Measurements from ENCODE around the gene MAML3.

The MAML3 gene

GRCh38 chr4:139769364-139769763 lies 384.6 kb downstream of the MAML3 start:
- TF ChIP-seq CTCF (IDR thresholded peaks at IDR 0.05; ENCODE audit: low read depth, low read length) (no peak), EZH2phosphoT487 (IDR thresholded peaks at IDR 0.05; ENCODE audit: low read depth) (no peak)
- Histone ChIP-seq H3K4me3 (ENCODE audit: low read length) (no peak overlapping the region), H3K4me1 (ENCODE audit: low read length) (peaks cover 26% of the 10 kb centered on the region)

GRCh38 chr4:139768896-139769295 lies 385.1 kb downstream of the MAML3 start:
- TF ChIP-seq EZH2phosphoT487 (IDR thresholded peaks at IDR 0.05; ENCODE audit: low read depth): no peak
- peak; percentile 31 for TF ChIP-seq CTCF (IDR thresholded peaks at IDR 0.05; ENCODE audit: low read depth, low read length)
- Histone ChIP-seq H4K20me1 (ENCODE audit: insufficient read depth, low read length) (no peaks in the 10 kb centered on the region), H3K4me1 (ENCODE audit: low read length) (peaks cover 31% of the 10 kb centered on the region), H3K9me3 (ENCODE audit: insufficient read depth, low read length) (no peaks in the 10 kb centered on the region), H3K27ac (ENCODE audit: low read length) (no peak overlapping the region), H3K27me3 (ENCODE audit: low read depth, low read length) (peaks cover 45% of the 10 kb centered on the region), H3K79me2 (ENCODE audit: low read length) (no peaks in the 10 kb centered on the region), H3K9ac (ENCODE audit: low read length) (no peak overlapping the region), H3K4me2 (ENCODE audit: low read length) (no peak overlapping the region), H3K4me3 (ENCODE audit: low read length) (no peak overlapping the region), H2AFZ (ENCODE audit: low read depth, low read length) (no peak overlapping the region), H3K36me3 (replicated peaks; ENCODE audit: low read depth, low read length) (no peaks in the 10 kb centered on the region)

More at GRCh38 chr4:139769364-139769763, 384.6 kb downstream of the MAML3 start:
- Histone ChIP-seq H3K9me3 (ENCODE audit: insufficient read depth, low read length) (no peaks in the 10 kb centered on the region), H3K27ac (ENCODE audit: low read length) (no peak overlapping the region), H3K4me2 (ENCODE audit: low read length) (no peak overlapping the region), H3K36me3 (replicated peaks; ENCODE audit: low read depth, low read length) (no peaks in the 10 kb centered on the region), H3K9ac (ENCODE audit: low read length) (no peak overlapping the region), H4K20me1 (ENCODE audit: insufficient read depth, low read length) (no peaks in the 10 kb centered on the region), H2AFZ (ENCODE audit: low read depth, low read length) (no peak overlapping the region), H3K27me3 (ENCODE audit: low read depth, low read length) (peaks cover 49% of the 10 kb centered on the region), H3K79me2 (ENCODE audit: low read length) (no peaks in the 10 kb centered on the region)

- Histone ChIP-seq H3K9me3 (ENCODE audit: insufficient read depth, low read length) (no peaks in the 10 kb centered on the region), H3K4me3 (ENCODE audit: low read length) (no peak overlapping the region), H3K79me2 (ENCODE audit: low read length) (no peaks in the 10 kb centered on the region), H3K9ac (ENCODE audit: low read length) (no peak overlapping the region), H3K4me2 (ENCODE audit: low read length) (no peak overlapping the region), H3K27ac (ENCODE audit: low read length) (no peak overlapping the region), H3K27me3 (ENCODE audit: low read depth, low read length) (peaks cover 39% of the 10 kb centered on the region), H4K20me1 (ENCODE audit: insufficient read depth, low read length) (no peaks in the 10 kb centered on the region), H3K4me1 (ENCODE audit: low read length) (peaks cover 36% of the 10 kb centered on the region), H2AFZ (ENCODE audit: low read depth, low read length) (no peak overlapping the region), H3K36me3 (replicated peaks; ENCODE audit: low read depth, low read length) (no peaks in the 10 kb centered on the region)
- no peak for TF ChIP-seq CTCF (IDR thresholded peaks at IDR 0.05; ENCODE audit: low read depth, low read length)
- no peak for TF ChIP-seq EZH2phosphoT487 (IDR thresholded peaks at IDR 0.05; ENCODE audit: low read depth)
Measured at GRCh38 chr4:139768366-139768765, 385.6 kb downstream of the MAML3 start.

GRCh38 chr4:139767585-139767984 lies 386.4 kb downstream of the MAML3 start:
- H3K27me3 ChIP-seq (ENCODE audit: low read depth, low read length): peaks cover 43% of the 10 kb centered on the region
- H3K4me3 ChIP-seq (ENCODE audit: low read length): peak overlapping the region; percentile 36; the same call in 1 of the 2 replicates
- no peaks in the 10 kb centered on the region for H3K36me3 ChIP-seq (replicated peaks; ENCODE audit: low read depth, low read length)
- H4K20me1 ChIP-seq (ENCODE audit: insufficient read depth, low read length): no peaks in the 10 kb centered on the region
- peaks cover 44% of the 10 kb centered on the region for H3K4me1 ChIP-seq (ENCODE audit: low read length)
- no peak; the same call in 1 of the 2 replicates for TF ChIP-seq CTCF (IDR thresholded peaks at IDR 0.05; ENCODE audit: low read depth, low read length)
- no peak for TF ChIP-seq EZH2phosphoT487 (IDR thresholded peaks at IDR 0.05; ENCODE audit: low read depth)
- no peaks in the 10 kb centered on the region for H3K9me3 ChIP-seq (ENCODE audit: insufficient read depth, low read length)
- no peak overlapping the region for H3K27ac ChIP-seq (ENCODE audit: low read length)
- no peak overlapping the region for H3K9ac ChIP-seq (ENCODE audit: low read length)
- no peaks in the 10 kb centered on the region for H3K79me2 ChIP-seq (ENCODE audit: low read length)
- no peak overlapping the region for H2AFZ ChIP-seq (ENCODE audit: low read depth, low read length)
- H3K4me2 ChIP-seq (ENCODE audit: low read length): peak overlapping the region; percentile 74
